Glutamatergic neuron (in vitro differentiated cells): ENCODE results near the gene OXA1L. TPM values are rescaled to one million over a fixed set of nuclear protein-coding genes. Genes with fewer than 3 reads are reported as not detected.

Experiments used
- DNase-seq: peaks from one replicate; pipeline ENCODE4 v3.0.0; 2022
- H3K27ac Mint-ChIP-seq: one replicate; pipeline ENCODE4 v1.8.0; 2020; ENCODE audit warnings: mild to moderate bottlenecking, mixed read lengths, inconsistent platforms; ENCODE audit not compliant: unreplicated experiment
- H3K27me3 Mint-ChIP-seq: one replicate; pipeline ENCODE4 v1.8.0; 2020; ENCODE audit warnings: mild to moderate bottlenecking, moderate library complexity, mixed read lengths, inconsistent platforms; ENCODE audit not compliant: unreplicated experiment
- H3K36me3 Mint-ChIP-seq: one replicate; pipeline ENCODE4 v1.8.0; 2020; ENCODE audit warnings: mild to moderate bottlenecking, mixed read lengths, inconsistent platforms; ENCODE audit not compliant: unreplicated experiment
- H3K4me1 Mint-ChIP-seq: one replicate; pipeline ENCODE4 v1.8.0; 2020; ENCODE audit warnings: mild to moderate bottlenecking, low read depth, mixed read lengths, inconsistent platforms; ENCODE audit not compliant: unreplicated experiment
- H3K4me3 Mint-ChIP-seq: one replicate; pipeline ENCODE4 v1.8.0; 2020; ENCODE audit warnings: mild to moderate bottlenecking, mixed read lengths, inconsistent platforms; ENCODE audit not compliant: unreplicated experiment
- H3K9me3 Mint-ChIP-seq: one replicate; pipeline ENCODE4 v1.8.0; 2020; ENCODE audit warnings: mild to moderate bottlenecking, moderate library complexity, mixed read lengths, inconsistent platforms; ENCODE audit not compliant: unreplicated experiment
- CTCF ChIP-seq: fragments of 200-600 bp; sonication (generic); IDR thresholded peaks from one replicate; pipeline ENCODE4 v1.5.0; 2021; ENCODE audit not compliant: partially characterized antibody, unreplicated experiment
- total RNA-seq: library from RNA; stranded (reverse); fragmentation: NEBNext Ultra II Directional; extraction: Animal tissue kit (Norgen Biotek cat#: 25700); gene quantifications from one replicate; pipeline ENCODE4 v1.2.1, GENCODE V29; 2021; ENCODE audit not compliant: unreplicated experiment

Gene OXA1L
- total RNA-seq, 1 donor from 2014 or later = 80.3 TPM

- Mint-ChIP-seq H3K4me1 (peaks cover 10% of the 10 kb centered on the region), H3K27me3 (no peaks in the 10 kb centered on the region), H3K36me3 (no peaks in the 10 kb centered on the region), H3K4me3 (no peak overlapping the region), H3K9me3 (peaks cover 2% of the 10 kb centered on the region), H3K27ac (no peak overlapping the region)
- no peak for DNase-seq
- no peak for TF ChIP-seq CTCF
These were observed 45.2 kb downstream of the OXA1L start for GRCh38 chr14:22811722-22812121.

DNA sequence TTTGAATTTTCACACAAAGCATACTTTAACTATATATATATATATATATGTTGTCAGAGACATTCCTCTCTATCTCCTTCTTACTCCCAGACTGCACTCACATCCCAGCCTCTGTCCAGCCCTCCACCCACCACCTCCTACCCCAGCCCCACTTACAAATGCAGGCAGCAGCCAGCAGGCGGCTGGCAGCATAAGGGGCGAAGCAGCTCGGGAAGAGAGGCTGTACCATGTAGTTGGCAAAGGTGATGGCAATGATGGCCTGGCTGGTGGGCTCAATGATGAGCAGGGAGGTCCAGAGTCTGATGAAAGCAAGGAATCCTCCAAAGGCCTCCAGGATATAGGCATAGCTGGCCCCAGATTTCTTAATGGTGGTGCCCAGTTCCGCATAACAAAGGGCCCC is 46.3 kb downstream of the OXA1L start:
- Mint-ChIP-seq H3K9me3 (peaks cover 2% of the 10 kb centered on the region), H3K27ac (no peak overlapping the region), H3K4me1 (peaks cover 10% of the 10 kb centered on the region), H3K36me3 (no peaks in the 10 kb centered on the region), H3K27me3 (no peaks in the 10 kb centered on the region), H3K4me3 (no peak overlapping the region)
- no peak for DNase-seq
- TF ChIP-seq CTCF = no peak

DNA sequence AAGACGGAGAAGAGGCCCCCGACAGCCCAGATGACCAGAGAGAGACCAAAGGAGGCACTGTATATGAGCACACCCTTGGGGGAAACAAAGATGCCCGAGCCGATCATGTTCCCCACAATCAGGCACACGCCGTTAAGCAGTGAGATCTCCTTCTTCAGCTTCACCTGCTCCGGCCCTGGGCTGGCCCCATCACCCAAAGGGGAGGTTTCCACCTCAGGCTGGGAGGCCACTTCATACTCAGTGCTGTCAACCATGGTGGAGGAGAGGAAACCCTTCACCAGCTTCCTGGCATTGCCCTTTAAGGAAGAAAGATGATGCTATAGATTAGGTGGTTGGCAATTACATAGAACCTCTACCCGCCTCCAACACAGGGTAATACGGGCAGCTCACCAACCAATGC is 46.7 kb downstream of the OXA1L start:
- H3K4me3 Mint-ChIP-seq = no peak overlapping the region
- DNase-seq = no peak
- no peak overlapping the region for H3K27ac Mint-ChIP-seq
- H3K9me3 Mint-ChIP-seq = peaks cover 2% of the 10 kb centered on the region
- TF ChIP-seq CTCF = no peak
- no peaks in the 10 kb centered on the region for H3K36me3 Mint-ChIP-seq
- no peaks in the 10 kb centered on the region for H3K27me3 Mint-ChIP-seq
- H3K4me1 Mint-ChIP-seq = peaks cover 10% of the 10 kb centered on the region

GRCh38 chr14:22814373-22814772 is 47.9 kb downstream of the OXA1L start:
- Mint-ChIP-seq H3K27me3 (no peaks in the 10 kb centered on the region), H3K9me3 (peaks cover 2% of the 10 kb centered on the region), H3K36me3 (no peaks in the 10 kb centered on the region), H3K4me3 (peak overlapping the region; percentile 21), H3K27ac (no peak overlapping the region), H3K4me1 (peaks cover 10% of the 10 kb centered on the region)
- DNase-seq = no peak
- TF ChIP-seq CTCF = no peak

GRCh38 chr14:22814941-22815713 is 48.6 kb downstream of the OXA1L start, which contains the start of gene SLC7A7:
TSS of gene SLC7A7 (minus strand) at chr14:22815435. CDS start at chr14:22813398, 2,037 bp downstream.
- peak; percentile 23 for DNase-seq
- Mint-ChIP-seq H3K4me3 (peak within 1 kb of the TSS; percentile 21), H3K27me3 (no peaks in the 10 kb centered on the region), H3K9me3 (peaks cover 2% of the 10 kb centered on the region), H3K4me1 (peaks cover 13% of the 10 kb centered on the region), H3K36me3 (no peaks in the 10 kb centered on the region), H3K27ac (peak within 1 kb of the TSS; percentile 15)
- no peak for TF ChIP-seq CTCF
